CD4-positive, alpha-beta T cell treated with Interferon alpha-2 for 1 hour (primary cell): ENCODE measurements around the gene HSPA6.
"Not testable (repeated sequence)": the region's sequence is repeated elsewhere in the genome, so short reads cannot be mapped to it uniquely, and the experiment has no call there.

ENCODE experiments used
- DNase-seq, 2 donors: peaks; one replicate each; pipeline ENCODE4 v3.0.0-alpha.2; 2020 to 2022

Gene HSPA6

GRCh38 chr1:161523817-161524741 lies at the start of gene HSPA6:
Gene HSPA6 (plus strand): TSS chr1:161524540. CDS start chr1:161524659, 119 bp downstream.
- DNase-seq, result peak; percentile 79 to 91

GRCh38 chr1:161477711-161478110 lies 46.6 kb upstream of the HSPA6 start:
- DNase-seq, result not testable (repeated sequence)

- no peak for DNase-seq
These were observed 45.4 kb upstream of the HSPA6 start for GRCh38 chr1:161478985-161479384.

- no peak for DNase-seq
These were observed 43.8 kb upstream of the HSPA6 start for GRCh38 chr1:161480381-161481035.

- DNase-seq, result no peak
These were observed 42.5 kb upstream of the HSPA6 start for GRCh38 chr1:161481624-161482392.

GRCh38 chr1:161482610-161483009 lies 41.7 kb upstream of the HSPA6 start:
- no peak for DNase-seq

GRCh38 chr1:161483361-161483760 lies 41.0 kb upstream of the HSPA6 start:
- no peak for DNase-seq

GRCh38 chr1:161484613-161485012 lies 39.7 kb upstream of the HSPA6 start:
- DNase-seq, result peak in 1 of 2 donors; percentile 26

- DNase-seq, result peak; percentile 59 to 81
These were observed 37.3 kb upstream of the HSPA6 start for GRCh38 chr1:161486806-161487741.

GRCh38 chr1:161491472-161491871 lies 32.9 kb upstream of the HSPA6 start:
- peak in 1 of 2 donors; percentile 22 for DNase-seq

GRCh38 chr1:161492827-161493226 lies 31.5 kb upstream of the HSPA6 start:
- DNase-seq, result no peak

- DNase-seq, result no peak
These were observed 30.1 kb upstream of the HSPA6 start for GRCh38 chr1:161494091-161494735.

- no peak for DNase-seq
These were observed 28.9 kb upstream of the HSPA6 start for GRCh38 chr1:161495490-161495889.

- DNase-seq, result no peak
These were observed 26.4 kb upstream of the HSPA6 start for GRCh38 chr1:161497961-161498360.

- DNase-seq, result no peak
These were observed 25.7 kb upstream of the HSPA6 start for GRCh38 chr1:161498646-161499045.

GRCh38 chr1:161499099-161500039 lies 25.0 kb upstream of the HSPA6 start:
- DNase-seq, result no peak

GRCh38 chr1:161501234-161501633 lies 23.1 kb upstream of the HSPA6 start:
- DNase-seq, result no peak

GRCh38 chr1:161502181-161502580 lies 22.2 kb upstream of the HSPA6 start:
- DNase-seq, result no peak

GRCh38 chr1:161502641-161503393 lies 21.5 kb upstream of the HSPA6 start:
- no peak for DNase-seq

- DNase-seq, result no peak
These were observed 21.0 kb upstream of the HSPA6 start for GRCh38 chr1:161503394-161503748.
